Measurements from ENCODE around the gene HNRNPL.

GRCh38 chr19:38826856-38827551, 22.8 kb downstream of the HNRNPL start:
- TF ChIP-seq, protein P1, sequence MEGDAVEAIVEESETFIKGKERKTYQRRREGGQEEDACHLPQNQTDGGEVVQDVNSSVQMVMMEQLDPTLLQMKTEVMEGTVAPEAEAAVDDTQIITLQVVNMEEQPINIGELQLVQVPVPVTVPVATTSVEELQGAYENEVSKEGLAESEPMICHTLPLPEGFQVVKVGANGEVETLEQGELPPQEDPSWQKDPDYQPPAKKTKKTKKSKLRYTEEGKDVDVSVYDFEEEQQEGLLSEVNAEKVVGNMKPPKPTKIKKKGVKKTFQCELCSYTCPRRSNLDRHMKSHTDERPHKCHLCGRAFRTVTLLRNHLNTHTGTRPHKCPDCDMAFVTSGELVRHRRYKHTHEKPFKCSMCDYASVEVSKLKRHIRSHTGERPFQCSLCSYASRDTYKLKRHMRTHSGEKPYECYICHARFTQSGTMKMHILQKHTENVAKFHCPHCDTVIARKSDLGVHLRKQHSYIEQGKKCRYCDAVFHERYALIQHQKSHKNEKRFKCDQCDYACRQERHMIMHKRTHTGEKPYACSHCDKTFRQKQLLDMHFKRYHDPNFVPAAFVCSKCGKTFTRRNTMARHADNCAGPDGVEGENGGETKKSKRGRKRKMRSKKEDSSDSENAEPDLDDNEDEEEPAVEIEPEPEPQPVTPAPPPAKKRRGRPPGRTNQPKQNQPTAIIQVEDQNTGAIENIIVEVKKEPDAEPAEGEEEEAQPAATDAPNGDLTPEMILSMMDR (IDR thresholded peaks at IDR 0.05; ENCODE audit: poor library complexity) = no peak
- TF ChIP-seq EZH2phosphoT487 (IDR thresholded peaks at IDR 0.05; ENCODE audit: low read depth, severe bottlenecking, unreplicated experiment) = no peak

All from hepatocyte (in vitro differentiated cells).